ENCODE data around the gene ACOX1. TPM values are rescaled to one million over a fixed set of nuclear protein-coding genes. Genes with fewer than 3 reads are reported as not detected.

The ACOX1 gene
- total RNA-seq, 4 donors from 2014 or later, result 11.2 to 70.0 (median 42.0) TPM

DNA sequence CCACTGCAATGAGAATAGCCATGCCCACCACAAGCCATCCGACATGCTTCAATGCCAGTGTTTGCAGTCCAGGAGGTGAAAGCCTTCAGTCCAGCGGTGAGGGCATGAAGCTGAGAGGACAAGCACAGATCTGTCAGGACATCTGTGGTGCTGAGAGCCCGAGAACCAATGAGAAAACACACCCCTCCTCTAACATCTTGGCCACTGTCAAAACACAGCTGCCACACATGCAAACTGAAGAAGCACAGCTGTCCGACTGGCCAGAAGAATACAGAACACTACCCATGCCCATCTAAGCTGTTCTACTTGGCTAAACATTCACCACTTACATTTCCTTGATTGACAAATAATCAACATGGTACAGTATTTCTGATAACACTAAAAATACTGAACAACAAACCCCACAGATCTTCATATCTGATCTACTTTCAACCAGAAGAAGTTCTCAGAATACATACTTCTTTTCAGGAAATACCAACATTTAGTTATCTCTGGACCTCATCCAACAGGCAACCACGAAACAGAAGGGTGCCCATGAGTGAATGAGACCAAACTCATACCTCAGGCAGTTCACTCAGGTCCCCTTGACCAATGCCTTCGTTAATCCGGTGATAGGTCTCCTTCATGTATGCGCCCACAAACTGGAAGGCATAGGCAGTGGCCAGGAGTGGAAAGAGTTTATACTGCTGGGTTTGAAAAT is 28.0 kb downstream of the ACOX1 start:
- no peak for TF ChIP-seq POLR2A (IDR thresholded peaks at IDR 0.05)
- TF ChIP-seq, protein P1, sequence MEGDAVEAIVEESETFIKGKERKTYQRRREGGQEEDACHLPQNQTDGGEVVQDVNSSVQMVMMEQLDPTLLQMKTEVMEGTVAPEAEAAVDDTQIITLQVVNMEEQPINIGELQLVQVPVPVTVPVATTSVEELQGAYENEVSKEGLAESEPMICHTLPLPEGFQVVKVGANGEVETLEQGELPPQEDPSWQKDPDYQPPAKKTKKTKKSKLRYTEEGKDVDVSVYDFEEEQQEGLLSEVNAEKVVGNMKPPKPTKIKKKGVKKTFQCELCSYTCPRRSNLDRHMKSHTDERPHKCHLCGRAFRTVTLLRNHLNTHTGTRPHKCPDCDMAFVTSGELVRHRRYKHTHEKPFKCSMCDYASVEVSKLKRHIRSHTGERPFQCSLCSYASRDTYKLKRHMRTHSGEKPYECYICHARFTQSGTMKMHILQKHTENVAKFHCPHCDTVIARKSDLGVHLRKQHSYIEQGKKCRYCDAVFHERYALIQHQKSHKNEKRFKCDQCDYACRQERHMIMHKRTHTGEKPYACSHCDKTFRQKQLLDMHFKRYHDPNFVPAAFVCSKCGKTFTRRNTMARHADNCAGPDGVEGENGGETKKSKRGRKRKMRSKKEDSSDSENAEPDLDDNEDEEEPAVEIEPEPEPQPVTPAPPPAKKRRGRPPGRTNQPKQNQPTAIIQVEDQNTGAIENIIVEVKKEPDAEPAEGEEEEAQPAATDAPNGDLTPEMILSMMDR (IDR thresholded peaks at IDR 0.05), result no peak
- H3K27me3 ChIP-seq, result no peaks in the 10 kb centered on the region
- intact Hi-C loops (cut with DNase I; ENCODE audit: low total_unique reads), result no loop called here

DNA sequence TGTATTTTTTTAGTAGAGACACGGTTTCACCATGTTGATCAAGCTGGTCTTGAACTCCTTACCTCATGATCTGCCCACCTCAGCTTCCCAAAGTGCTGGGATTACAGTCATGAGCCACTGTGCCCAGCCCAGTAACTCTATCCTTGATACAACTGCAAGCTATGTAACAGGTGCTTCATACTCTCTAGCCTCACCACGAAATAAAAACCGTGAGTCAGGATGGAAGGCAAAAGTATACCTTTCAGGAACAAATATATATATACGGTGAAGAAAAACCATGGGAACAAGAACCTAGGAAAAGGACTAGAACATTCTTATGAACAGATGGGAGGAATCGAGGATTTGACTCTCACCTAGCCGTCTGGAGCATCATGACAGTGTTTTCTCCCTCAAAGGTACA is 28.5 kb downstream of the ACOX1 start:
- H3K36me3 ChIP-seq, result no peaks in the 10 kb centered on the region
- DNase-seq, result no peak
- intact Hi-C loops (cut with DNase I; ENCODE audit: low total_unique reads), result no loop called here

More for the DNA sequence above, 28.0 kb downstream of the ACOX1 start:
- no peak for DNase-seq
- Histone ChIP-seq H3K4me3 (no peak overlapping the region), H3K9me3 (no peaks in the 10 kb centered on the region), H3K27ac (no peak overlapping the region), H3K4me1 (no peaks in the 10 kb centered on the region), H3K36me3 (no peaks in the 10 kb centered on the region)

DNA sequence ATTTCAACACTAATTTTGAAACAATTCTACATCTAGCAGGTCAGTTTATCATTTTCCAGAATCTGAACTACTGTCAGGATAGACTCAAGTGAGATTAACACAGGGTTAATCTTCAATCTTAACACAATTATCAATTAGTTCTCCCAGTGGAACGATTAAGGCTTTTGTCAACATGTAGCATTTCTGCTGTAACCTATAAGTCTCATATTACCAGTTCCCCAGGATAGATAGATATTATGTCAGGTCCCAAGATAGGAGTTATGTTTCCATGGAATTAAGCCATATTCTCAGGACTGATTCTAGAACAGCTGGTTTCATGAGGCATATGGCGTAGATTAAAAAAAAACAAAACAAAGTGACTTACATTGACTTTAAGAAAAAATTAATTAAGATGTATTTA is 33.8 kb downstream of the ACOX1 start:
- no peaks in the 10 kb centered on the region for H3K27me3 ChIP-seq
- H3K4me1 ChIP-seq, result no peaks in the 10 kb centered on the region
- no peaks in the 10 kb centered on the region for H3K36me3 ChIP-seq
- no peak for TF ChIP-seq POLR2A (IDR thresholded peaks at IDR 0.05)
- TF ChIP-seq, protein P1 (IDR thresholded peaks at IDR 0.05), result no peak
- no peak overlapping the region for H3K27ac ChIP-seq
- DNase-seq, result no peak
- intact Hi-C loops (cut with DNase I; ENCODE audit: low total_unique reads), result no loop called here
- H3K9me3 ChIP-seq, result no peaks in the 10 kb centered on the region
- H3K4me3 ChIP-seq, result no peak overlapping the region

More for the DNA sequence above, 28.5 kb downstream of the ACOX1 start:
- Histone ChIP-seq H3K4me3 (no peak overlapping the region), H3K9me3 (no peaks in the 10 kb centered on the region), H3K27ac (no peak overlapping the region), H3K27me3 (no peaks in the 10 kb centered on the region), H3K4me1 (no peaks in the 10 kb centered on the region)
- TF ChIP-seq POLR2A (IDR thresholded peaks at IDR 0.05), result no peak
- TF ChIP-seq, protein P1 (IDR thresholded peaks at IDR 0.05), result no peak

DNA sequence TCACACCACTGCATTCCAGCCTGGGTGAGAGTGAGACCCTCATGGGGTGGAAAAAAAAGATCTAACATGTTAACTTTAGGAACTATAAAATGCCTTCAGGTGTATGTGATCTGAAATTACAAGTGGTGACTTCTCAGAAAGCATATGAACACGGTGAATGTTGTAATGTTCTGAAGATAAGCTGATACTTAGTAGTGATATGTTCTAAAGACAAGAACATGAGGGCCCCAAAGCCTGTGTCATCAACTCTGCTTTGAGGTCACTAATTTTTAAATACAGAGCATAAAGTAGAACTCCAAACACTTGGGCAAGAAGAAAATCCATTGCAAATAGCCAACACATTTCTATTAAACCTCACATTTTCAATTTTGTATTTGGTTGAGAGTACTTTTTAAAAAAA is 35.5 kb downstream of the ACOX1 start:
- H3K4me3 ChIP-seq, result no peak overlapping the region
- DNase-seq, result no peak
- no peaks in the 10 kb centered on the region for H3K36me3 ChIP-seq
- no peaks in the 10 kb centered on the region for H3K4me1 ChIP-seq
- TF ChIP-seq POLR2A (IDR thresholded peaks at IDR 0.05), result no peak
- TF ChIP-seq, protein P1 (IDR thresholded peaks at IDR 0.05), result no peak
- intact Hi-C loops (cut with DNase I; ENCODE audit: low total_unique reads), result no loop called here
- H3K27ac ChIP-seq, result no peak overlapping the region
- H3K9me3 ChIP-seq, result no peaks in the 10 kb centered on the region
- H3K27me3 ChIP-seq, result no peaks in the 10 kb centered on the region

DNA sequence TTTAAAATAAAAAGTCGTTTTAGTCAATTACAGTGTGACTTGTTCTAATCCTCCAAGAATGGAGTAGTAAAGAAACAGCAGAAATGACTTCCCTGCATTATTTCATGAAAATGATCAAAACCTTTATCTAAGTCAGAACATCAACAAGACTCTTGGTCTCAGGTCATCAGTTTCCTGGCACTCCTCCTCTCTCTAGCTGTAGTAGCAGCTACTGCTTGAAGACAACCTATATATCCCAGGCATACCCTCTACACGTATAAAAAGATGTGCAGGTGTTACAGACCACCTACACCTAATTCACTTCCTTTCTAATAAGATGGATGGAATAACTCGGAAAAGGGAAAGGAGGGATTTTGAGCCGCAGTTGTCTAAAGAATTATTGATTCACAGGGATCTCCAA is 36.5 kb downstream of the ACOX1 start:
- TF ChIP-seq, protein P1 (IDR thresholded peaks at IDR 0.05), result no peak
- TF ChIP-seq POLR2A (IDR thresholded peaks at IDR 0.05), result no peak
- no peaks in the 10 kb centered on the region for H3K9me3 ChIP-seq
- H3K36me3 ChIP-seq, result no peaks in the 10 kb centered on the region
- H3K4me1 ChIP-seq, result no peaks in the 10 kb centered on the region
- no peaks in the 10 kb centered on the region for H3K27me3 ChIP-seq
- no peak overlapping the region for H3K27ac ChIP-seq
- no peak overlapping the region for H3K4me3 ChIP-seq
- intact Hi-C loops (cut with DNase I; ENCODE audit: low total_unique reads), result no loop called here
- DNase-seq, result no peak
